ENCODE results near the gene TAF4.

The TAF4 gene

DNA sequence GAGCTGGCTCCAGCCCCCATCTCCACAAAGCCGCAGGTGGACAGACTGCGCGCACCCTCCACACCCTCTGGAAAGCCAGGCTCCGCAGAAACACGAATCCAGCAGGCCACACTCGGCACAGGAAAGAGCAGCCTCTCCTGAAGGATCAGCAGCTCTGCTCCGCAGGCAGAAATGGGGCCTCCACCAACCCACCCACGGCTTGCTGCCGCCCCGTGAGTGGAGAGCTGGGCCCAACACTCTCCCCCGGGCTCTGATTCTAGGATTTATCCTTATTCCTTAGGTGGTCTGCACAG is 39.2 kb downstream of the TAF4 start:
- TF ChIP-seq, protein P1, sequence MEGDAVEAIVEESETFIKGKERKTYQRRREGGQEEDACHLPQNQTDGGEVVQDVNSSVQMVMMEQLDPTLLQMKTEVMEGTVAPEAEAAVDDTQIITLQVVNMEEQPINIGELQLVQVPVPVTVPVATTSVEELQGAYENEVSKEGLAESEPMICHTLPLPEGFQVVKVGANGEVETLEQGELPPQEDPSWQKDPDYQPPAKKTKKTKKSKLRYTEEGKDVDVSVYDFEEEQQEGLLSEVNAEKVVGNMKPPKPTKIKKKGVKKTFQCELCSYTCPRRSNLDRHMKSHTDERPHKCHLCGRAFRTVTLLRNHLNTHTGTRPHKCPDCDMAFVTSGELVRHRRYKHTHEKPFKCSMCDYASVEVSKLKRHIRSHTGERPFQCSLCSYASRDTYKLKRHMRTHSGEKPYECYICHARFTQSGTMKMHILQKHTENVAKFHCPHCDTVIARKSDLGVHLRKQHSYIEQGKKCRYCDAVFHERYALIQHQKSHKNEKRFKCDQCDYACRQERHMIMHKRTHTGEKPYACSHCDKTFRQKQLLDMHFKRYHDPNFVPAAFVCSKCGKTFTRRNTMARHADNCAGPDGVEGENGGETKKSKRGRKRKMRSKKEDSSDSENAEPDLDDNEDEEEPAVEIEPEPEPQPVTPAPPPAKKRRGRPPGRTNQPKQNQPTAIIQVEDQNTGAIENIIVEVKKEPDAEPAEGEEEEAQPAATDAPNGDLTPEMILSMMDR (IDR thresholded peaks at IDR 0.05; ENCODE audit: insufficient read depth, low read depth, low read length, missing control alignments): no peak
- DNase-seq (ENCODE audit: low read depth): no peak
- no peak overlapping the region for H3K4me3 ChIP-seq (ENCODE audit: low read depth, low read length)

DNA sequence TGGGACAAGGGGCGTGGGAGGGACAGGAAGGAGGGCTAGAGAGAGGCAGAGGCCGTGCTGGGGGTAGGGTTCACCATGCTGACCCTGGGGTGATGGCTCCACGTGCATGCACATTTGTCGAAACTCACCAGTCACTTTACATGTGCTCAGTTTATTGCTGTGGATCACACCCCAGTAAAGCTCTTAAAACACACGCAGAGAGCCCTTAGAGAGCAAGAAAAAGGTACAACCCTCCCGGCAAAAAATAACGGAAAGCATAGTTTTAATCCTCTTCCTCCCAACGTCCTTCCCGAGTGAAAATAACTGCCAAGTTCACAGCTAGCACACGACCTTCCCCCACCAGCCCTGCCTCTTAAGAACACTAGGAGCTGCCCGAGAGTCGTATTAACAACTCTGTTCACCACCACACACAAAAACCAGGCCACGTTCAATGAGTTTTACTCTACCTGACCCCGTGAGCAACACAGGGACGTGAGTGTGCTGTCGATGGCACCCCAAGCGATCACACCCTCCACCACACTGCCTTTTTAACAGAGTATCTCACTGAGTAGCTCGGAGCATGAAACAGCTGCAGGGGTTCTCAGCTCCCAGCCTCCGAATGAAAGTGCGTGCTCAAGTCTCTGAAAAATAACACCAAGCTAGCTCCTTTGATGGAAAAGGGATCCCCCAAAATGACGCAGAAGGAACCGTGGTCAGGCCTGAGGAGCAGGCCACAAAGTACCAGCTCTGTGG is 39.7 kb downstream of the TAF4 start:
- DNase-seq (ENCODE audit: low read depth): no peak
- H3K4me3 ChIP-seq (ENCODE audit: low read depth, low read length): no peak overlapping the region
- TF ChIP-seq, protein P1 (IDR thresholded peaks at IDR 0.05; ENCODE audit: insufficient read depth, low read depth, low read length, missing control alignments): no peak

DNA sequence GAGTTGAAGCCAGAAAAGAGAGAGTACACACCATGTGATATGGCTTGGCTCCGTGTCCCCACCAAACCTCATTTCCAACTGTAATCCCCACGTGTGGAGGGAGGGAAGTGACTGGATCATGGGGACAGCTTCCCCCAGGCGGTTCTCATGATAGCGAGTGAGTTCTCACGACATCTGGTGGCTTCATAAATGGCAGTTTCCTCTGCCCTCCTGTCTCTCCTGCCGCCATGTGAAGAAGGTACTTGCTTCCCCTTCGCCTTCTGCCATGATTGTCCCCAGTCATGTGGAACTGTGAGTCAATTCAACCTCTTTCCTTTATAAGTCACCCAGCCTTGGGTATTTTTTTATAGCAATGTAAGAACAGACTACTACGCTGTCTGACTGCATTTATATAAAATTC is 40.3 kb downstream of the TAF4 start:
- H3K4me3 ChIP-seq (ENCODE audit: low read depth, low read length): no peak overlapping the region
- no peak for DNase-seq (ENCODE audit: low read depth)
- TF ChIP-seq, protein P1 (IDR thresholded peaks at IDR 0.05; ENCODE audit: insufficient read depth, low read depth, low read length, missing control alignments): no peak

DNA sequence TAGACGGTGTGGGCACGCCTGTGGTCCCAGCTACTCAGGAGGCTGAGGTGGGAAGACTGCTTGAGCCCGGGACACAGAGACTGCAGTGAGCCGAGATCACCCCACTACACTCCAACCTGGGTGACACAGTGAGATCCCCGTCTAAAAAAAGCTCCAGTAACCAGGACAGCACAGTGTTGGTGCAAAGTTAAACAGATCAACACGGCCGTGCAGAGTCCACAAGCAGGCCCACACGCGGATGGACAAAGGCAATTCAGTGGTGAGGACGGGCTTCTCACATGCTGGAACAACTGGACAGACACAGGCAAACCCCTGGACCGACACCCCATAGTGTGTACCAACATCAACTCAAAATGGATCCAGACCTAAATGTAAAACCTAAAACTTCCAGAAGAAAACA is 41.7 kb downstream of the TAF4 start:
- TF ChIP-seq, protein P1 (IDR thresholded peaks at IDR 0.05; ENCODE audit: insufficient read depth, low read depth, low read length, missing control alignments): no peak
- no peak for DNase-seq (ENCODE audit: low read depth)
- H3K4me3 ChIP-seq (ENCODE audit: low read depth, low read length): no peak overlapping the region

DNA sequence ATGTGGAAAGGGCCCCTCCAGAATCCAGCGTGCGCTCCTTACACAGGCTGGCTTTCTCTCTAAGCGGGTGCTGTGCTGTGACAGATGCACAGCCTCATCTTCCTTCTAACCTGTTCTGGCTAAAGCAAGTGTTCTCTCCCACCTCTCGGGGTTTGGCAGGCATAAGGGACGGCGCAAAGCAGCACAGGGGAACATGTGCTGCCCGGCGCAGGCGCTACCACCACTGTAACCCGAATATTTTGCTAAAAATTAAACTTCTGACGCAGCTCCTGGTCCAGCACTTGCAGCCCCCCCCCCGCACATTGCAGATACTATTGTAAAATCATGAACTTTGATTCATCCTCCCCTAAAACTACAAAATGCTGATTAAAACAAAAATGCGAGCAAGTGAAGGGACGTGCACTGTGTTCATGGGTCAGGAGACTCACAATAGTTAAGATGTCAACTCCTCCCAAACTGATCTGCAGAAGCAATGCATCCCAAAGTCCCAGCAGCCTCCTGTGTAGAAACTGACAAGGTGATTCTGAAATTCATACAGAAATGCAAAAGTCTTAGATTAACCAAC is 43.0 kb downstream of the TAF4 start:
- H3K4me3 ChIP-seq (ENCODE audit: low read depth, low read length): no peak overlapping the region
- DNase-seq (ENCODE audit: low read depth): no peak
- TF ChIP-seq, protein P1 (IDR thresholded peaks at IDR 0.05; ENCODE audit: insufficient read depth, low read depth, low read length, missing control alignments): no peak

DNA sequence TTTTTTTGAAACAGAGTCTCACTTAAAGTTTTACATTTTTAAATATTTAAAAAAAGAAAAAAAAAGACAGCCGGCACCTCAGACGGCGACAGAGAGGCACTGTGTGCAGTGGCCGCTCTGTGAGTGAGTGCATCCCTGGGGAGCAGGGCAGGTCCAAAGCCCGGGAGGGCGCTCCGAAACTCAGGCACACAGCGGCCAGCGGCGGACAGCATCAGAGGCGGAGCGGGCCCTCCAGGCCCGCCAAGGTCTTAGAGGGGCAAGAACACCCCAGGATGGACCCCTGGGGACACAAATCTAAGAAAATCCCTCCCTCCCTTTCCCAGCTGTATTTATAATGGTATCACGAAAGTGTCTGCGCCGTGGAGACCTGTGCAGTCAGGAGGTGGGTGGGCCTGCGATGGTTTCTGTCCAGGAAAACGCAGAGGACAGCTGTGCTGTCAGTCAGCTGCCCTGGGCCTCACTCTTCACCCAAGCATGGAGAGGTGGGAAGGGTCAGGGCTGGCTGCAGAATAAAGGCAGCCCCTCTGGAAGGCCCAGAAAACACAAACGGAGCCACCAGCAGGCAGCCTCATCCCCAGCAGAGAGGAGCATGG is 43.8 kb downstream of the TAF4 start:
- H3K4me3 ChIP-seq (ENCODE audit: low read depth, low read length): no peak overlapping the region
- no peak for DNase-seq (ENCODE audit: low read depth)
- TF ChIP-seq, protein P1 (IDR thresholded peaks at IDR 0.05; ENCODE audit: insufficient read depth, low read depth, low read length, missing control alignments): no peak

Data from GM12865 (cell line).